AG09309 (cell line): ENCODE data around the gene SLC26A5.

Experiments used
- DNase-seq: peaks from one replicate; pipeline ENCODE4 v3.0.0-alpha.2; 2010; ENCODE audit warnings: low read depth
- H3K4me3 ChIP-seq: 2 replicates; pipeline ENCODE4 v1.5.1; 2011; ENCODE audit warnings: mild to moderate bottlenecking, low read depth, low read length, moderate library complexity; ENCODE audit not compliant: control insufficient read depth
- TF ChIP-seq, protein P1 (sequence below): IDR thresholded peaks from 2 replicates; pipeline ENCODE4 v1.5.1; 2011; ENCODE audit warnings: mild to moderate bottlenecking, low read depth, low read length, inconsistent platforms; ENCODE audit not compliant: insufficient read depth, control insufficient read depth; ENCODE audit errors: missing control alignments

SLC26A5 gene

DNA sequence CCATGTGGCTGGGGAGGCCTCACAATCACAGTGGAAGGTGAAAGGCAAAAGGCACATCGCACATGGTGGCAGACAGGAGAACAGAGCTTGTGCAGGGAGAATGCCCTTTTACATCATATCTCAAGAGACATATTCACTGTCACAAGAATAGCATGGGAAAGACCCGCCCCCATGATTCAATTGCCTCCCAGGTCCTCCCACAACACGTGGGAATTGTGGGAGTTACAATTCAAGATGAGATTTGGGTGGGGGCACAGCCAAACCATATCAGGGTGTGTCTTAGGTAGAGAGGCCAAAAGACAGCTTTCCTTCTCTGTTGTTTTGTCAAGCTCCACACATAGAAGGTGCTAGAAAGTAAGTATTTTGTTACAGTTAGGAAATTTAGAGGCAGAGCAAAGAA lies 20.8 kb upstream of the SLC26A5 start:
- DNase-seq: no peak
- TF ChIP-seq, protein P1, sequence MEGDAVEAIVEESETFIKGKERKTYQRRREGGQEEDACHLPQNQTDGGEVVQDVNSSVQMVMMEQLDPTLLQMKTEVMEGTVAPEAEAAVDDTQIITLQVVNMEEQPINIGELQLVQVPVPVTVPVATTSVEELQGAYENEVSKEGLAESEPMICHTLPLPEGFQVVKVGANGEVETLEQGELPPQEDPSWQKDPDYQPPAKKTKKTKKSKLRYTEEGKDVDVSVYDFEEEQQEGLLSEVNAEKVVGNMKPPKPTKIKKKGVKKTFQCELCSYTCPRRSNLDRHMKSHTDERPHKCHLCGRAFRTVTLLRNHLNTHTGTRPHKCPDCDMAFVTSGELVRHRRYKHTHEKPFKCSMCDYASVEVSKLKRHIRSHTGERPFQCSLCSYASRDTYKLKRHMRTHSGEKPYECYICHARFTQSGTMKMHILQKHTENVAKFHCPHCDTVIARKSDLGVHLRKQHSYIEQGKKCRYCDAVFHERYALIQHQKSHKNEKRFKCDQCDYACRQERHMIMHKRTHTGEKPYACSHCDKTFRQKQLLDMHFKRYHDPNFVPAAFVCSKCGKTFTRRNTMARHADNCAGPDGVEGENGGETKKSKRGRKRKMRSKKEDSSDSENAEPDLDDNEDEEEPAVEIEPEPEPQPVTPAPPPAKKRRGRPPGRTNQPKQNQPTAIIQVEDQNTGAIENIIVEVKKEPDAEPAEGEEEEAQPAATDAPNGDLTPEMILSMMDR: no peak
- H3K4me3 ChIP-seq: no peak overlapping the region

DNA sequence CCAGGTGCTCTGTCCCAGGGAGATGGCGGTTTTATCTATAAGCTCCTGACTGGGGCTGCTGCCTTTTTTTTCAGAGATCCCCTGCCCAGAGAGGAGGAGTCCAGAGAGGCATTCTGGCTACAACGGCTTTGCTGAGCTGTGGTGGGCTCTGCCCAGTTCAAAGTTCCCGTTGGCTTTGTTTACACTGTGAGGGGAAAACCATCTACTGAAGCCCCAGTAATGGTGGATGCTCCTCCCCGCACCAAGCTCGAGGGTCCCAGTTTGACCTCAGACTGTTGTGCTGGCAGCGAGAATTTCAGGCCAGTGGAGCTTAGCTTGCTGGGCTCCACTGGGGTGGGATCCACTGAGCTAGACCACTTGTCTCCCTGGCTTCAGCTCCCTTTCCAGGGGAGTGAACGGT lies 16.4 kb upstream of the SLC26A5 start:
- no peak overlapping the region for H3K4me3 ChIP-seq
- DNase-seq: no peak
- TF ChIP-seq, protein P1: no peak

DNA sequence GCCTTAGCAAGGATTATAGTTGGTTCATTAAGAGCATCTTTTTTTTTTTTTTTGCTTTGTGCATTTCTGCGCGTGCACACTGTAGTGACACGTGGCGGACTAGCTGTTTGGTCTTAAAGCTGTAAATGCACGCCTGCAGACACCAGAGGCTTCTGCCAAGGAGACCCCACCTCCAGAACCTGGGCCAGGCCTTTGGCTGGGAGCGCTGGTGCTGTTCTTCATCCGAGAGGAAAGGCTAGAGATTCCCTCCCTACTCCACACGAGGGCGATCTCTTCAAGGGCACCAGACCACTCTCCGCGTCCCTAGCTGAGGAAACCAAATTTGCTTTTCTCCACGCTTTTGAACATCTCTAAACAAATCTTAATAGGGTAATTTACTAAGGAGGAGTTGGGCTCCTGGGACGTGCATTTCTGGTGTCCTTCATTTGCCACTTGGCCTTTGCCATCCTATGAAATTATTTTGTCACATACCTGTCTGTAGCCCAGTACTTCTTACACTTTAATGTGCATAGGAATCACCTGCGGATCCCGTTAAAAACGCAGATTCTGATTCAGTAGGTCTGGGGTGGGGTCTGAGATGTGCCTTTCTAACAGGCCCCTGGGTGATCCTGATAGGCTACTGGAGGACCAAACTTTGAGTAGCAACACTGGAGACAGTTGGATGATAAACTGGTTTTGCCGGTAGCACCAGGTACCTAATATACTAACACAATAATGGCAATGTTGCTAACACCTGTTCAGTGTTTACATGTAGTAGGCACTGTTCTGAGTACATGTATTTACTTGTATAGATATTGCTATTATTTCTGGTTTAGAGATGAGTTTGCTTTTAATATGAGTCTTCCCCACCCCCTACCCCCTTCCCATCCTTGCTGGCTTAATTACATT lies 1.3 kb upstream of the SLC26A5 start:
- TF ChIP-seq, protein P1: peak; percentile 79
- DNase-seq: no peak
- no peak overlapping the region for H3K4me3 ChIP-seq

DNA sequence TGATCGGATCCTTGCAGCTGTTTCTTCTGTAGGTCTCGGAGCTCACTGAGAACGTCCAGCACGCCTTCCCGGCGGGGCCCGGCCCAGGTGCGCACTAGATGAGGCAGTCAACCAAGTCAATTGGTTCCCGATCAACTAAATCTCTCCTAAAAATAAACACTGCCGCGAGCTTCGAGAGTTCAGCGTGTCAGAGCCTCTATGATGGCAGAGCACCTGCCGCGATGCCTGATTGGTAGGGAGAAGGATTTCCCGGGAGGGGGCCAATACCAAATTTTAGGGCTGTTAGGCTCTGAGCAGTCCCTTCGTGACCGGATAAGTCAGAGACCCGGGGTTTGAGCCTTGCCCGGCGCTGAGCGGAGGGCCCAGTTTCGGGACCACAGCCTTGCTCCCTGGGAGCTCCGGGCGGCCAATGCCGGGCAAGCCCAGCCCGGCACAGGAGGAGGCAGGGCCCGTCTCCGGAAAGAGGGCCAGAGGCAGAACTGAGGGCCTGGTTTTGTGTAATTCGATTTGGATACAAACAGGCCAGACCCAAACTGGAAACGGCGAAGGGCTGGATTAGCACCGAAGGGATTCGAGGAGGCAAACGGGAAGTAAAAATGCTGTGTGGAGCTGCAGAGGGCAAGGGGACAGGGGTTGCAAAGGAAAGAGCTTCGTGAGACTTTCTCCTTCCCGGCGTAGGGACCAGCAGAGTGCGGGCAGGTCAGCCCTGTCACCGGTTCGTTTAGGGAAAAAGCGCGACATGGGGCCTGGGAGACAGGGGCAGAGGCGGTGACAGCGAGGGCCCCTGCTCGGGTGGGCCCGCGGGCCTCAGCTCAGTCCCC lies 569 bp downstream of the SLC26A5 start:
- TF ChIP-seq, protein P1: no peak
- no peak for DNase-seq
- H3K4me3 ChIP-seq: peak overlapping the region; percentile 7

DNA sequence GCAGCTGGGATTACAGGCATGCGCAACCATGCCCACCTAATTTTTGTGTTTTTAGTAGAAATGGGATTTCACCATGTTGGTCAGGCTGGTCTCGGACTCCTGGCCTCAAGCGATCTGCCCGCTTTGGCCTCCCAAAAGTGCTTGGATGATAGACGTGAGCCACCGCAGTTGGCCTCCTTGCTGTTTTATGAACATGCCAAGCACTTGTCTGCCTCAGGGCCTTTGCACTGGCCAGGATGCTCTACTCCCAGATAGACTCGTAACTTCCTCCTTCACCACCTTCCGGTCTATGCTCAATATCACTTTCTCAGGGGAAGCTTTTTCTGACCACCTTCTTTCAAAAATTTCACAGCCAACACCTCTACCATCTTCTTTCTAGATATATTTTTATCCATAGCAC lies 6.3 kb downstream of the SLC26A5 start:
- TF ChIP-seq, protein P1: no peak
- no peak overlapping the region for H3K4me3 ChIP-seq
- DNase-seq: no peak

DNA sequence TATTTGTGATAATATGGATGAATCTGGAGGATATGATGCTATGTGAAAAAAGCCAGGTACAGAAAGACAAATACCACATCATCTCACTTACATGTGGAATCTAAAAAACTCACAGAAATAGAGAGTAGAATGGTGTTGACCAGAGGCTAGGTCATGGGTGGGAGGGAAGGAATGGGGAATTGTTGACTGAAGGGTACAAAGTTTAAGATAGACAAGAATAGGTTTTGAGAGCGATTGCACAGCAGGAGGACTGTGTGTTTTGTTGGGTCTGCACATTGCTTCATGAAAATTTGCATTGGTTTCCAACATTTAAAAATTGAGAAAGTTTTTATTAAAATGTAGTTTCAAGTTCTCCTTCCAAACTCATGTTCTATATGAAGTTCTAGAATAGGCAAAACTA lies 8.4 kb downstream of the SLC26A5 start:
- TF ChIP-seq, protein P1: no peak
- DNase-seq: no peak
- H3K4me3 ChIP-seq: no peak overlapping the region
